SK-N-SH (cell line): Measurements from ENCODE around the gene SLC66A1.

Source experiments
- TAF1 ChIP-seq: IDR thresholded peaks from 2 replicates; pipeline ENCODE4 v1.6.1; 2012; ENCODE audit warnings: low read depth, mild to moderate bottlenecking, low read length, moderate library complexity, borderline replicate concordance
- YY1 ChIP-seq: IDR thresholded peaks from 2 replicates; pipeline ENCODE4 v1.4.0; 2012; ENCODE audit warnings: low read depth, mild to moderate bottlenecking

- TF ChIP-seq YY1 = no peak
- no peak for TF ChIP-seq TAF1
These were observed 10.4 kb downstream of the SLC66A1 start for GRCh38 chr1:19322481-19322880.
